HG03095 (cell line): Measurements from ENCODE around the gene ITPKB.
A peak's percentile ranks its signal among the peaks of the same experiment; 100 is the strongest.

Source experiments
- ATAC-seq: cut with Tn5 transposase; IDR thresholded peaks from one replicate; pipeline ENCODE4 v1.9.1; 2021; ENCODE audit warnings: moderate library complexity; ENCODE audit not compliant: unreplicated experiment

ITPKB gene

DNA sequence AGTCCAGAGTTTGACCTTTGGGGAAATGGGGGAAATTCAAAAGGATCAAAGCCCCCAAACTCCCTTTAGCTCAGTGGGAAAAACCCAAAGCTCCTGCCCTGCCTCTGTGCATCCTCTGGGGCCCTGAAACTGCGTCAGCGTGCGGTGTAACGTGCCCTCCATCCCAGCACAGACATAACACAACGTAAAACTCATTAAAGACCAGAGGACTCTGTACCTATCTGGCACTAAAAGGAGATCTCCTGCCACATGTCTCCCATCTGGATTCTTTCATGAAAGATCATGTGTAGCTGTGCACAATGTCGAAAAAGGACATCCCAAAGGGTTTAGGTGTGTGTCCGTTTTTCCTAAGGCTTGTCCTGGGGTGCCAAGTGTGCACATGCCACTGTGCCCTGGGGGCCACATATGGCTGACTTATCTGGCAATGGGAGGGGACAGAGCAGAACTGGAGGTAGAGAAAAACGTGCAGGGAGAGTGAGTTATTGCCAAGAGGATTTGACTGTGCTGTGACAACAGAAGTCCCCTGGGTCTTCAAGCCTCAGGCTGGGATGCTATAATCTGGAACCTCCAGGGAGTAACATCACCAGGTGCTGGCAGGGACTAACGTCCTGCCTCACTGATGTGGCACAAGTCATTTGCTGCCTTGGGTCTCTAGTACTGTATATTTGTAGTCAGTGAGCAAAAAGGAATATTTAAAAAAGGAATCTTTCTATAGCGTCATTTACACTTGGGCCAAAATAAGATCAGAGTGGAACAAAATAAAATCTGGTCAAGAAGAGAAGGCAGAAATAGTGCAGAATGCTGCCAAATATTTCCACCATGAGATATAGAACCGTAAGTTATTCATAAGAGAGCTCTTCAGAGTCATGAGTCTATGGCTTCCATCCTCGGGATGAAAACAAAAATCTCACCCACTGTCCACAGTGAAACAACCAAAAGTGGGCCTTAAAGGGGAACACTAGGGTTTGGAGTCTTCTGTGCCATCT lies 52.3 kb downstream of the ITPKB start:
- no peak for ATAC-seq

DNA sequence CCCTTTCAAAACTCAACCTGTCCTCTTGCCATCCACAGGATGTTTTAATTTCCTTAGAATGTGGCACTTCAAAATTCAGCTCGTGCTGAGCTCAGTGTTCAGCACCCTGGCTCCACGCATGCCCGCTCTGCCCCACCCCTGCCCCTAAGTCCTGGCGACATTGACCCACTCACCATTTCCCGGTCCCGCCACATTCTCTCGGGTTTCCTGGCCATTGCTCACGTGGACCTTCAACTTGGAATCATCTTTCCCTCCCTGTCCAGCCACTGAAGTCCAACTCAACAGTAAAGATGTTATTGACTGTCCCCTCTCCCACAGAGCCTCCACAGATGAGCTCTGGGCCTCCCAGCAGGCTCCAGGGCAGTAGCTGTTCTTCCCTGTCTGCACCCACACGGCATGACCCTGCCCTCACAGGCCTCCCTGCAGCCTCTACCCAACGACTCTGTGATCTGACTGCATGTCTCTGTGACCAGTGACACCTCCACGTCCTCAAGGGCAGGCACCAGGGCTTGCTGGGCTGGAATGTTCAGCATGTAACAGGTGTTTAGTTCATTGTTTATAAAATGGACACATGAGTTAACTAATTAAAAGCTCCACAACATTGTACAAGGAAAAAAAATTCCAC lies 53.8 kb downstream of the ITPKB start:
- no peak for ATAC-seq

DNA sequence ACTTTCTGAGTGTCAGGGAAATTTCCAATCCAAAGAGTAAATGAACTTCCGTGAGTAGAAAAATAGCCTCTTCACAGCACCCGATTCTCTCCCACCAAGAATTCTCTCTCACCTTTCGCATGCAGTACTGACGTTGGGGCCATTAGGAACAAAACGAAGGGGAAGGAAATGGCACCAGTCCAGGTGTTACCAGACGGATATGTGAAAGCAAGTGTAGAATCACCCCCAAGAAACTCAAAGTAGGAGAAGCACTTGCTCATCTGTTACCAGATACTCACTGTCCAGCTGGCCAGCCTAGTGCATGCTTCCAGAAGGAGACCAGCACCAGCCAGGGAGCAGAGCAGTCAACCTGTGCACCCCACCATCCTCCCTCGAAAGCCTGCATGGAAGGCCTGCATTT lies 55.1 kb downstream of the ITPKB start:
- ATAC-seq, result no peak

DNA sequence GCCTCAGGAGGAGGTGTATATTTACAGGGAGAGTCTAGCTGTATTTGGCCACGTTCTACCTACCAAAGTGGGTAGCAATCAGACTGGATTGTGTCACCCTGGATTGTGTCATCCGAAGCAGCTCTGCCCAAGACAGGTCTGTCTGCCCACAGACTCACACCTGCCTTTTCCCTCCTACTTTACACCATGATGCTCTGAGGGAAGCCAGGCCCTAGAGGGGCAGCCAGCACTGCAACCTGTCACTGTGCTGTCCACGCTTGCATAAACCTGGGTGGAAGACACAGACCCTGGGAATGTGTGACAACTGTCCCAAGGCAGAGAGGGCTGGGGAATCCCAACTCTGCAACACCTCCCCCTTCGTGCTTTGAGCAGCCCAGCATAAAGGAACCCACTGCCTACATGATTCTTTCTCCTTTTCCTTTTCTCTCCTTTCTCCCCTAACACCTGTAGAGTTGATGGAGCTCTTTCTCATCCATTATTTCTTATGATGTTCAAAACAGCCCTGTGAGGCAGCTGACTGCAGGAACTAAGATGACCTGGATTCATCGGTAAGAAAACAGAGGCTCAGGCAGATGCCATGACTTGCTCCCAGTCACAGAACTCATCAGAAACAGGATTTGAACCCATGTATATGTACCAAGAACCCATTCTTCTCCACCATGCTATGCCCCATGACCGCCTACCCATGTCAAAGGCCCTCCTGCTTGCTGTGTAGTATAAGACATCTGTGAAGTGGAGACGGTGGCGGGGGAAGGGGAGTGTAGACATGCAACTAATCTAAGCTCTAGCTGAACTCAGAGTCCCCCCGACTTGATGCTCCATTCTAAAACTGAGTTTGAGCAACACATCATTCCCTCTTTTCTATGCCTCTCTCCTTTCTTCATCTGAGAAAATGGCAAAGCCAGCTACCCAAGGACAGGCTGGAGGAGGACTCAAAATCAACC lies 55.9 kb downstream of the ITPKB start:
- no peak for ATAC-seq

DNA sequence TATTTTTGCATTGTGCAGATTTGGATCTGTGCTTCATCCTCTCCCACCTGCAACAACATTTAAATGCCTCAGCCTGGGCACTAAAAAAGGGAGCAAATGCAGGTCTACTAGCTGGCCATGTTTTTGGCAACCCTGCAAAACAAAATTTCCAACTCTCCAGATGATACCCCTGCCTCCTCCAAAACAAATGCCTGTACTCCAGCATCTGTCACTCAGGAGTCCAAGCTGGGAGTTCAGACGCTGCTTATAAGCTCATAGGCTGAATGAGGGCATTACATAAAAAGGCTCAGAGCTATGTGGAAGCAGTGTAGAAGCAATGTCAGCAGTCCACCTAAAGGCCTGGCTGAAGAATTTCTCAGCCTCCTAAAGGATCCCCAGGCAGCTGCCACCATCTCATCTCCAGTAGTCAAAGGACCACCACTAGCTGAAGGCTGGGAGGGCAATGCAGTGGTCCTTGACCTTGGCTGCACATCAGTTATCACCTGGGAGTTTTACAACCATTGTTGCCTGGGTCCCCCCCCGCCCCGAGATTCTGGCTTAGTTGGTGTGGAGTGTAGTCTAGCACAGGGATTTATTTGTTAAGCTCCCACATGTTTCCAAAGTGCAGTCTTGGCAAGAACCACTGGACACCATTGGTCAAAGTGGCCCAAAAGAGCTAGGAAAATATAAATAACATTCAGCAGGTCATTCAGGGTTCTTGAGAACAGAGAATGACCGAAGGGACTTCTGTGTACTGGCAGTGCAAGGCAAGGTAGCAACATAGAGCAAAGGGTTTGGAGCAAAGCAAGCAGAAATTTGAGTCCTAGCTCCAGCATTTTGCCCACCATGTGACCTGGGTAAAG lies 57.2 kb downstream of the ITPKB start:
- no peak for ATAC-seq

DNA sequence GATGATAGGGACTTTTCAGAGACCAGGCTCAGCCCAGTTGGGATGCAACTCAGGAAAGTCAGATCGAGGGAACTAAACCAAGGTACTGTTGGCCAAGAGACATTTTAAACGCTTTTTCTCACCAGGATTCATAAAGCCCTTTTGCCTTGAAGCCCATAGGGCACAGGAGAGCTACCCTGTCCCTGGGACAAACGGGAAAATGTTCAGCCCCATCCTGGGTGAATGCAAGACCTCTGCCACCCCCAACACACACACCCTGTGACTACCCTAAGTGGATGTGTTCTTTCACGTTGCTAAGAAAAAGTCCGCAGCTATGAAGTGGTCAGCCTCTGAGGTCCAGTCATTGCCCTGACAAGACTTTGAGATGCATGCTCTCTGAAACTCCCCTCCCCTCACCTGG lies 58.4 kb downstream of the ITPKB start:
- ATAC-seq, result no peak

DNA sequence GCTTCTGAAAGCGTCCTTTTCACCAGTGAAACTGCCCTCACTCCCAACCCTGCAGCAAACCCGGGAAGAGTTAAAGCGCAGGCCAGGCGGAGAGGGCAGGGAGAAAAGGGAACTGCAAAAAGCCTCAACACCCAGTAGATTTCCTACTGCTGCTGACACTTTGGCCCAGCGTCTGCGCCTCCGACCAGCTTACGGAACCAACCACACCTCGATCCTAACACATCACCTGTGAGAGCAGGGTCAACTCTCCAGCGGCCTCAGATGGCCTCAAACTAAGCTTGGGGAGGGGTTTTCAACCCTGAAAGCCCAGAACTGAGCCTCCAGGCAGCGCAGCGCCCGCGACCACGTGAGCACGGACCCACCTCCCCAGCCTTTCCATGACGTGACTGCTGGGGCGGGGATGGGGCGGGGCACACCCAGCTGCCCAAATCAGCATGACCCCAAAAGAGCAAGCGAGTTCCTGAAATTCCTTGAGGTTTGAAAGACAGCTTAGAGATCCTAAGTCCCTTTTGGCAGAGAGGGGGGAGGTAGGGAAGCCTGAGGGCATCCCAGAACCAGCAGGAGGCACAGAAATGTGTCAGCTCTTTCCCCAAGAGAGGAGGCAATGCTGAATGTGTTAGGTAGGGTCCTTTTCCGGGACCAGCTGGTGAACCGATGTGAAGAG lies 59.1 kb downstream of the ITPKB start:
- ATAC-seq, result peak; percentile 45

DNA sequence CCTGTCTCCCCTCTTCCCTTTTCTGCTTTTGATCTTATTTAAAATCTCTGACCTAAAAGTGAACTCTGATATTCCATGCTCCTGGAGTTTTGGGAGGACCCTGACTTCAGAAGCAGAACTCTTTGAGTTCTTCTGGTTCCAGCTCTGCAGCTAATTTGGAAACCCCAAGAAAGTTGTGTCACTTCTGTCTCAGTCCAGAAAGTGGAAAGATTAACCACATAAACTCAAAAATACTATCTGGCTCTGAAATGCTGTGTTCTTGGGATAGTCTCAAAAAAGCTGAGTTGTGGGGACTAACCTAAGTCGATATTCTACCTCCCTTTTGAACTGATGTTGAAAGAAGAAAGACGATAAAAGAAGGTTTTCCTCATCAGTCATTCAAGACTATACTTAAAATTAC lies 59.8 kb downstream of the ITPKB start:
- no peak for ATAC-seq

DNA sequence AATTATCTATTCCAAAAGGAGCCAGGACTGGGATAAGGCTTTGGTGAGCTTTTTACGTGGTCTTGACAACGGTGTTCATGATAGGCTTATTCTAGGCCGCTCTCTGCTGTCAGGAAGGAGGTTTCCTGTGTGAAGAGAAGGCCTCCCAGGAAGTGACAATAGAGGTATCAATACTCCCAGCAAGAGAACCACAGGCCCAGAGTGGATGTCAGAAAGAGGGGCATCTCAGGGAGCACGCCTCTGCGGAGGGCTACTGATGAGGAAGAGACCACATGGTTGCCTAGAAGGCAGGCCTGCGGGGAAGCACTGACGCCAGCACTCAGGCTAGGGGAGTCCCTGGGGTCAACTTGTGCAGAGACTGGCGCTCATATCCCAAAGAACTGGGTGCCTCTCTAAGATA lies 60.4 kb downstream of the ITPKB start:
- no peak for ATAC-seq

DNA sequence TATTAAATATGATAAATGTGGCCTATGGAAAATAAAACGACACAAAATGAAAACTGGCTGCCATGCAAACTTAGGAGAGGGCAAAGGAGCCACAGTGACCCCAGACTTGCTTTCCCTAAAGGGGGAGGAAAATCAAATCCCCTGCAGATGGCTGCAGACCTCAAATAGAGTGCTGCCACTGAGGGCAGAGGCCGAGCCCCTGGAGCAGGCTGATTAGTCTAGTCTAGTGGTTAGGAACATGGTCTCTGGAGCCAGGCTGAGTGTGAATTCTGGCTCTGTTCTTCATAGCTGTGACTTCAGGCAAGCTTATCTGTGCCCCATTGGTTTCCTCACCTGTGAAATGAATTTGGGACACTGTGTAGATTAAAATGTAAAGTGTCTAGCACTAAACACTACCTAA lies 60.8 kb downstream of the ITPKB start:
- ATAC-seq, result no peak

DNA sequence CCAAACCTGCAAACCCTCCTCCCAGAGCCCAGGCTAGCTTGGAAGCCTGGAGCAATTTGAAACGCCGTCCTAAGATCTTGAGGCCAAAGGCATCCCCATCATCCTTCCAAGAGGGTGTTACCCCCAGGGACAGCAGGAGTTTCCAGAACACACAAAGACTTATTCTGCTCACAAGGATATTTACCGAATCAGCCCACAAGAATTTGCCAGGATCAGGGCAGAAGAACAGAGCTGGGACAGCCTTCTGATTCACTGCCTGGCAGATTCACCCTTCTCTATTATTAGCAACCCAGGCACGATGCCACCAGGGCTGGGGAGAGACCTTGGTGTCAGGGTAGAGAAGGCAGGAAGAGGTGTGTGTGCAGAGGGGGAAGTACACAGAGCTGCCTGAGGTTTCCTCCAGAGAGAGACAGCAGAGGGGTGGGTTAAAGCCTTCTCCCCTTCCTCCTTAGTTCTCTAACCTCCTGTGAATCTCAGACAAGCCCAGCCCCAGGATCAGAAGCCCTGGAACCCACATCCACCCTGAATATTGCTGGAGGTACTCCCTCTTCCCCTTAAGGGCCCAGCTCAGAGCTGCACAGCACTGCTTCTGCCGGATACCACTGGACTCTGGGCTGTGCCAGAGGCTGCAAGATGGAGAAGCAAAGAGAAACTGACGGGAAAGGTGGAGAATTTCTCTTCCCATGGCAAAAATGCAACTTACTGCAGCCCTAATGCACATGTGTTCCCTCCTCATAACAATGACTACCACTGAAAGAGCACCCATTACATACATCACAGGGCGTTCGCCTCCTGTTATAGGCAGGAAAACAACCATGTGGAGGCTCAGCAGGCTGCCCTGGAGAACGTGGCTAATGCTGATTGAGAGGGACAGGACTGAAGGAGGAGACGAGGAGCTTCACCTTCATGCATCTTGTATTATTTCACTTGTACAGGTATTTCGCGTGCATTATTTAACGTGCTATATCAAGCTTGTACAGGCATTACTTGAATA lies 61.8 kb downstream of the ITPKB start:
- ATAC-seq, result no peak

DNA sequence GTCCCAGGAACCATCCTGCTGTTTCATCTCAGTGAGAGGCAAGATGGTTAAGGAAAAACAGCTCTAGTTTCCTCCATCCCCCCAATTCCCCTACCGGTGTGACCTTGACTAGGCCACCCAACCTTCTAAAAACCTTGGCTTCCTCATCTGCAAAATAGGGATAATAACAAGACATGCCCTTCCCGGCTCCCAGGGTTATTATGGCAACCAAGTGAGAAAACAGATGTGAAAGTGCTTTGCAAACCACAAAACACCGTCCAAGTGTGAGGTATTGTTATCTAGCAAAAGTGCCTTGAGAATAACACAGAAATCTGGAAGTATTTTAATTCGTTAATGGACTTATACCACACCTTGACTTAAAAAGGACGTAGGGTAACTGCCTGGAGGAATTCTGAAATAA lies 62.7 kb downstream of the ITPKB start:
- ATAC-seq, result no peak

DNA sequence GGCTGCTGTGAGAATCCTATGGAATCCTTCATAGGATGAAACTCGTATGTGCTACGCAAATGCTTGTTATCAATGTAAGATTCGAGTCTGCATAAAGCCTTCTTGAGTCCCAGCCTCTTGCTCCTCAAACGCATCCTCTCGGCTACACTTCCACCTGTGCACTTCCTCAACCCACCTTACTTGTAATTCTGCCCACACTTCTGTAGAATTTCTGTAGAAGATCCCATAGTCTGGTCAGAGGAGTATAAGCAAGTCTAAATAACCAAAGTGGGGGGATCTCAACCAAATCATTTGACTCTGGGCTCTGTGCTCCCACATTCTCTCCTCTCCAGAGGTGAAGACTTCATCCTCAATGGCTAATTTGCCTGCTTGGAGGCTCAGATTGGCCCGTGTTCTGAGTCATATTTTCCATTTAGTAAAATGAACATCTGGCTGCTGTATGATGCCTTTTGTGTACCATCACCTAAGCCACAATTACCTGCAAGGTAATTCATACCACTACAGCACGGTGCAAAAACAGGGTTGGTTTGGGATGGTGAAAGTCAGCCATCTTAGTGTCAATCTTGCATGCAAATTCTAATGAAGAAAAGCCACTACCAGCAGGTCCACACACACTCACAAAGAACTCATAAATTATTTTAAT lies 63.2 kb downstream of the ITPKB start:
- ATAC-seq, result no peak

DNA sequence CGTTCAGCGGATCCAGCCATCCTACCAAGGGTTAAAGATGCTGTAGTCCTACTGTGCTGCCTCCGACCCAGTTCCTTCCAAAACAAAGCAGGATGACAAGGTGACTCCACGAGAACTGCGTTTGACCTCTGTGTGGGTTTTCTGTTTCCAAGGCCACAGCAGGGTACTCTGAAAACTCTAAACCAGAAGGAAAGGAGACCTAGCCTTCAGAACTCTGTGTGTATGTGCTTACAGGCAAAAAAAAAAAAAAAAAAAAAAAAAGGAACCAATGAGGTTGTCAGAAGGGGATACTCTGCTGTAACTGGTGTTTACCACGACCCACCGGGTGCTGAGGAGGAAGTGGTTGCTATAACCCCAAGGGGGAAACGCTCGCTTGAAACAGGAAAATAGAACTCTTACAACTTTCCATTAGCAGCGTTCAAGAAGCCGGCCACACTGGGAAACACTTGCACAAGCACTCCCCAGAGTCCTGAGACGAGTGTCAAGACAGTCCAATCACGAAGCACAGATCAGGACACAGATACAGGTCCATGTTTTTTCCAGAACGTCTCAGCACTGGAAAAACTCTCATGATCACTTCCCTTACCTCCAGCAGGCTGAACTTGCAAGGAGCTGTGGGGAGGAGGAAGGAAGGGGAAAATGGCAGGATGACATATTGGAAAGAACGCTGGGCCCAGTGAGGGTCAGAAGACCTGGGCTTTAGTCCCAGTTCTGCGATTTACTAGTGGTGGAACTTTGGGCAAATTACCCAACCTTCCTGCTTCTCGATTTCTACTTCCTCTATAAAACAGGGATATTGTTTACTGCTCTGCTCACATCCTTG lies 64.0 kb downstream of the ITPKB start:
- ATAC-seq, result peak; percentile 76

DNA sequence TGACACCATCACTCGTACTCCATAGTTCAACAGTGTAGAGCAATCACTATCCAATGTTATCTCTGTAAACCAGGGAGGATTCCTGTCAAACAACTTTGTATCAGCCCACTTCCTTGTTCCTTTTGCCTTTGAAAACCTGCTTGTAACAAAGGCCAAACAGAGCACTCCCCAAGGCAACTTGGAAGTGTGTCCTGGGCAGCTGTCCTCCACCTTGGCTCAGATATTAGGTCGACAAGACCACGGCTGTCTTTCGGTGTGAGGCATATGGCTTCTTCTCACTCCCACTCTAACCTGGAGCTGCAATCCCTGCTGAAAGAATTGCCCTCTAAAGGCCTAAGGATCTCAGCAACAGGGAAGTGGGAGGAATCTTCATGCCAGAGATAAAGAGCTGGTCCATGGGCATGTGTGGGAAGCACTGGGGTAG lies 66.7 kb downstream of the ITPKB start:
- ATAC-seq, result no peak

DNA sequence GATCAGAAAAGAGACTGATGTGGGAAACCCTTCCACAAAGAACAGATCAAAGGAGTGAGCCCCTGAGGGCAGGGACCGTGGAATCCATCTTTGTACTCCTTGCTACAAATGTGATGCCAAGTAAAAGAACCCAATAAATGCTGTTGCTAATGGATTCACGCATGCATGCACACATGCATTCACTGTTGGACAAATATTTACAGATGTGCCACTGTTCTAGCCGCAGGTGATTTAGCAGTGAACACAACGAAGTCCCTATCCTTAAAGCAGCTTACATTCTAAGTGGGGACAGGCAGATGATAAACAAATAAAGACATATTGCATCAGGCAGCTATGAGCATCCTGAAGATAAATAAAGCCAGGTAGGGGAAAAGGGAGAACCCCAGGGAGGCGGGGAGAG lies 67.8 kb downstream of the ITPKB start:
- no peak for ATAC-seq

DNA sequence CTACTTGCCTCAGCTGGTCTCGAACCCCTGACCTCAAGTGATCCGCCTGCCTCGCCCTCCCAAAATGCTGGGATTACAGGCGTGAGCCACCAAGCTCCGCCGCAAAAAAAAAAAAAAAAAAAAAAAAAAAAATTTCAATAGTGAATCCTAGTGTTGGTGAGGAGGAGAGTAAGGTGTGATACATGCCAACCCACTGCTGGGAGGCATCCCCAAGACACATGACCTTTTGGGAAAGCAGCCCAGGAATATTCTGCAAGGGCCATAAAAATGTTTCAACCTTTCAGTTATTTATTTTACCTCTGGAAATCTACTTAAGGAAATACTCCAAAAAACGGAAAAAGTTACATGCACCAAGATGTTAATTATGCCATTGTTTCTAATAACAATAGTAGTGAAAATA lies 69.0 kb downstream of the ITPKB start:
- no peak for ATAC-seq
